ENCODE results near the gene CD180. TPM values are rescaled to one million over a fixed set of nuclear protein-coding genes. Genes with fewer than 3 reads are reported as not detected.

Gene CD180
- total RNA-seq, 2 experiments from 2014 or later = not detected

GRCh38 chr5:67201897-67202549, 5.4 kb upstream of the CD180 start:
- H3K9me3 Mint-ChIP-seq = peaks cover 10% of the 10 kb centered on the region
- ChIA-PET POLR2A (interaction anchor here (1.5 kb wide), 1 partner anchor 13 kb away, joined by 3 read pairs; no protein-coding TSS in a partner anchor), CTCF (interaction anchor here (1.1 to 16.0 kb wide), 3 partner anchors 20 to 39 kb away, joined by 3 to 349 read pairs (median 3); no protein-coding TSS in a partner anchor)
- TF ChIP-seq CTCF (IDR thresholded peaks at IDR 0.05) = no peak
- no peak overlapping the region for H3K4me3 Mint-ChIP-seq
- peaks cover 78% of the 10 kb centered on the region for H3K4me1 Mint-ChIP-seq (ENCODE audit: low read depth)
- no peak for DNase-seq
- intact Hi-C loops (cut with micrococcal nuclease) = loop anchor here (10.0 kb wide), 1 partner anchor 197 kb away; no protein-coding TSS in a partner anchor
- H3K36me3 Mint-ChIP-seq (ENCODE audit: low read depth) = peaks cover 8% of the 10 kb centered on the region
- ATAC-seq = no peak
- peaks cover 2% of the 10 kb centered on the region for H3K27me3 Mint-ChIP-seq
- H3K27ac Mint-ChIP-seq = peak overlapping the region; percentile 25

DNA sequence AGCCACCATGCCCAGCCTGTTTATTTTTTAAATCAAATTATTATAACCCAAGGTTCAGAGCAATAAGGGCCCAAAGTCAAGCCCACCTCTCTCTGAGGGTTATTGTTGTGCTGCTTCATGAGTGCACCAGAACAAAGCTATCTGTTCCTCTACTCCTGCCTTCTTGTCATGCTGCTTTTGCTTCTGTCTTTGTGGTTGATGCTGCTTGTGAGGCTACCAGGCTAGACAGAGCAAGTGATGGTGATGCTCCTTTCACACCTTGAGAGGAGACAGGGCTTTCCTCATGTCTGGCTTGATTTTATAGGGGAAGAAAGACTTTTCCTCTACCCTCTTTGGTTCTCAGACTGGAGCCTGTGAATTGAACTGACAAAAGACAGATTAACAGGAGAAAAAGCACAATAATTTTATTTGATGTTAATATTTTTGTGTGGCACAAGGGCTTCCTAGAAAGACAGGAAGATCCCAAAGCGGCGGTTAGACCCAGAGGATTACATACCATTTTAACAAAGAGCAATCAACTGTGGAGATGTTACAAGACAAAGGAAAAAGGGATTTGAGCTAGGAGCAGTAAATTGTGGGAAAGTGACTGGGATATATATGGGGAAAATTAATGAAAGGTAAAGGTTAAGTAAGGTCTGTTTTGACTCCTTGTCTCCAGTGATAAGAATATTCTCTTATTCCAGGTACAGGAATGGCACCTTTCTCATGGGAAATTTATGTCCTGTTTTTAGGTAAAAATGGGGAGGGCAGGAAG, 4.4 kb upstream of the CD180 start:
- H3K36me3 Mint-ChIP-seq (ENCODE audit: low read depth) = peaks cover 4% of the 10 kb centered on the region
- TF ChIP-seq CTCF (IDR thresholded peaks at IDR 0.05) = no peak
- CTCF ChIA-PET = interaction anchor here (1.2 to 16.0 kb wide), 3 partner anchors 8 to 38 kb away, joined by 3 to 349 read pairs (median 5); no protein-coding TSS in a partner anchor
- H3K27ac Mint-ChIP-seq = no peak overlapping the region
- peaks cover 72% of the 10 kb centered on the region for H3K4me1 Mint-ChIP-seq (ENCODE audit: low read depth)
- ATAC-seq (no peak), DNase-seq (no peak)
- H3K4me3 Mint-ChIP-seq = no peak overlapping the region
- H3K27me3 Mint-ChIP-seq = no peaks in the 10 kb centered on the region
- intact Hi-C loops (cut with micrococcal nuclease) = loop anchor here (10.0 kb wide), 1 partner anchor 196 kb away; no protein-coding TSS in a partner anchor
- H3K9me3 Mint-ChIP-seq = peaks cover 10% of the 10 kb centered on the region
- POLR2A ChIA-PET = no interaction called here

DNA sequence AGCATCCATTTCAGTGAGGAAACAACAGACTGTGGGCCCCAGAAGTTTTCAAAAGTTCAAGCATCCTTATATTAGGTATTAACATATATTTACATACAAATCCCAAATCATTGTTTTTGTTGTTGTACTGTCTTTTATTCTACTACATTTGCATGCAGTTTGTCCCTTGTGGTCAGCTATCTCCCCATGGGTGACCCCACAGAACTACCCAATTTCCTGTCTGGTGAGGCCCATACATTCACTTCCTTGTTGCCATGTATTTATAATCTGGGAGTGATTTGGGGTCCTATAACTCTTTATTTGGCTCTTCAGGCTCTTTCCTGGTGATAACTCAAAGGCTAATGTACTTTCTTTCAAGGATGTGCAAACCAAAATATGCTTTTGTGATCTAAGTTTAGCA, 3.3 kb upstream of the CD180 start:
- Mint-ChIP-seq H3K36me3 (ENCODE audit: low read depth) (peaks cover 4% of the 10 kb centered on the region), H3K4me1 (ENCODE audit: low read depth) (peaks cover 61% of the 10 kb centered on the region), H3K27me3 (no peaks in the 10 kb centered on the region), H3K27ac (no peak overlapping the region), H3K9me3 (peaks cover 10% of the 10 kb centered on the region), H3K4me3 (no peak overlapping the region)
- no peak for DNase-seq
- ChIA-PET POLR2A (interaction anchor here (1.4 kb wide), 1 partner anchor 195 kb away, joined by 4 read pairs; no protein-coding TSS in a partner anchor), CTCF (interaction anchor here (1.3 to 16.0 kb wide), 2 partner anchors 9 to 37 kb away, joined by 5 to 349 read pairs; no protein-coding TSS in a partner anchor)
- ATAC-seq = no peak
- intact Hi-C loops (cut with micrococcal nuclease) = loop anchor here (10.0 kb wide), 1 partner anchor 195 kb away; no protein-coding TSS in a partner anchor
- no peak for TF ChIP-seq CTCF (IDR thresholded peaks at IDR 0.05)

- no peak overlapping the region for H3K4me3 Mint-ChIP-seq
- no peak for ATAC-seq
- CTCF ChIA-PET = interaction anchor here (0.6 to 16.0 kb wide), 3 partner anchors 10 to 333 kb away, joined by 3 to 349 read pairs (median 3); no protein-coding TSS in a partner anchor
- H3K9me3 Mint-ChIP-seq = peaks cover 10% of the 10 kb centered on the region
- peaks cover 4% of the 10 kb centered on the region for H3K36me3 Mint-ChIP-seq (ENCODE audit: low read depth)
- peaks cover 51% of the 10 kb centered on the region for H3K4me1 Mint-ChIP-seq (ENCODE audit: low read depth)
- TF ChIP-seq CTCF (IDR thresholded peaks at IDR 0.05) = no peak
- POLR2A ChIA-PET = no interaction called here
- peak overlapping the region; percentile 16 for H3K27ac Mint-ChIP-seq
- intact Hi-C loops (cut with micrococcal nuclease) = no loop called here
- DNase-seq = no peak
- H3K27me3 Mint-ChIP-seq = no peaks in the 10 kb centered on the region
Observed at GRCh38 chr5:67198917-67199316, 2.3 kb upstream of the CD180 start.
